Placental epithelial cell (primary cell): ENCODE results near the gene RWDD2A. TPM values are rescaled to one million over a fixed set of nuclear protein-coding genes. Genes with fewer than 3 reads are reported as not detected.

Experiments used
- total RNA-seq: library from RNA; depleted of rRNA; stranded (reverse); fragments of >200 nt; gene quantifications from 2 replicates; pipeline ENCODE4 v1.2.3, GENCODE V29; 2012

RWDD2A gene
- total RNA-seq: 1.2 TPM in 2 replicates

GRCh38 chr6:83192871-83193746, at the start of gene RWDD2A, which contains the start of gene PGM3:
TSS of gene RWDD2A (plus strand) at chr6:83193357. CDS start at chr6:83194452, 1,095 bp downstream.
TSS of gene PGM3 (minus strand) at chr6:83193265. CDS start at chr6:83191012, 2,253 bp downstream.

Other genes with a start within 250 kb of the RWDD2A start
- gene UBE3D, start 127.5 kb upstream of the RWDD2A start, total RNA-seq: 7.5 and 7.9 TPM in 2 replicates
- 17.7 and 29.7 TPM in 2 replicates for gene DOP1A, start 125.7 kb upstream of the RWDD2A start, total RNA-seq
- 75.8 and 81.7 TPM in 2 replicates for gene PGM3, start 92 bp upstream of the RWDD2A start, total RNA-seq
- 9.0 and 26.7 TPM in 2 replicates for gene ME1, start 237.7 kb downstream of the RWDD2A start, total RNA-seq